Neural crest cell (in vitro differentiated cells): Measurements from ENCODE around the gene BOLA2. TPM values are rescaled to one million over a fixed set of nuclear protein-coding genes. Genes with fewer than 3 reads are reported as not detected.
"Not testable (repeated sequence)": the region's sequence is repeated elsewhere in the genome, so short reads cannot be mapped to it uniquely, and the experiment has no call there.

ENCODE experiments used
- DNase-seq: peaks from one replicate; pipeline ENCODE4 v3.0.0; 2021; ENCODE audit warnings: low read depth, mixed read lengths, low spot score
- H3K27ac Mint-ChIP-seq: one replicate; pipeline ENCODE4 v1.8.0; 2021; ENCODE audit warnings: mild to moderate bottlenecking, mixed read lengths; ENCODE audit not compliant: unreplicated experiment
- H3K27me3 Mint-ChIP-seq: 2 replicates; pipeline ENCODE4 v1.8.0; 2021; ENCODE audit warnings: low read depth, mild to moderate bottlenecking, mixed read lengths
- H3K36me3 Mint-ChIP-seq: 2 replicates; pipeline ENCODE4 v1.8.0; 2021; ENCODE audit warnings: low read depth, mild to moderate bottlenecking, mixed read lengths
- H3K4me1 Mint-ChIP-seq: 2 replicates; pipeline ENCODE4 v1.8.0; 2021; ENCODE audit warnings: mixed read lengths
- H3K4me3 Mint-ChIP-seq: one replicate; pipeline ENCODE4 v1.8.0; 2021; ENCODE audit warnings: mild to moderate bottlenecking, mixed read lengths
- H3K9me3 Mint-ChIP-seq: 2 replicates; pipeline ENCODE4 v1.8.0; 2021; ENCODE audit warnings: mixed read lengths
- long read RNA-seq: library from polyadenylated mRNA; unstranded; transcript quantifications from one replicate; pipeline ENCODE4 v2.0.0, GENCODE V29; 2020
- total RNA-seq: library from RNA; stranded (reverse); gene quantifications from 2 replicates; pipeline ENCODE4 v1.2.1, GENCODE V29; 2021

The BOLA2 gene
- total RNA-seq = 7.8 and 8.6 TPM in 2 replicates
- long read RNA-seq, transcript BOLA2-201 (3 exons, 1,012 nt) = major isoform, 5 of 5 reads
- long read RNA-seq, partial matches to known transcripts = 0 of 5 reads
- long read RNA-seq, other reads (novel, unspliced or antisense) = 0 of 5 reads

DNA sequence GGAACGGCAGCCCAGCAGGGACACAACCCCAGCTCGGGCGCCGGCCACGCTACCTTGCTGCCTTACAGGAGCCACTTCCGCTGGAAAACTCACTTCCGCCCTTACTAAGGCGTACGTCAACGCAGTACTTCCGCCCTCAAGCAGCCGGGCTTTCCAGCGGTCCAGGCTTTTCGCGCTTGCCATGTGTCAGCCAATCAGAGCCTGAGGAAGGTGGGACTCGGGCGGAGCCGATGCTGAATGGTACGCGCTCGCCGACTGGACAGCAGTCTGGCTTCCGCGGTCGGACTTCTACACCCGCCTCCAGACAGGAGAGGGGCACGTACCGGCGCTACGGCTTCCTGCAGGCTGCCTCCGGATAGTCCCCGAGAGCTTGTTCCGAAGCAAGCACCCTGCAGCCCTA is at the start of gene BOLA2, which contains the start of gene SLX1B:
TSS of gene BOLA2 (minus strand) at position 83 of the 400 bp plus-strand sequence. CDS start 98 bp downstream, outside the sequence.
TSS of gene SLX1B (plus strand) at position 265 of the 400 bp plus-strand sequence.
- not testable (repeated sequence) for H3K27me3 Mint-ChIP-seq, H3K4me1 Mint-ChIP-seq, DNase-seq, H3K27ac Mint-ChIP-seq, H3K36me3 Mint-ChIP-seq, H3K9me3 Mint-ChIP-seq, H3K4me3 Mint-ChIP-seq

DNA sequence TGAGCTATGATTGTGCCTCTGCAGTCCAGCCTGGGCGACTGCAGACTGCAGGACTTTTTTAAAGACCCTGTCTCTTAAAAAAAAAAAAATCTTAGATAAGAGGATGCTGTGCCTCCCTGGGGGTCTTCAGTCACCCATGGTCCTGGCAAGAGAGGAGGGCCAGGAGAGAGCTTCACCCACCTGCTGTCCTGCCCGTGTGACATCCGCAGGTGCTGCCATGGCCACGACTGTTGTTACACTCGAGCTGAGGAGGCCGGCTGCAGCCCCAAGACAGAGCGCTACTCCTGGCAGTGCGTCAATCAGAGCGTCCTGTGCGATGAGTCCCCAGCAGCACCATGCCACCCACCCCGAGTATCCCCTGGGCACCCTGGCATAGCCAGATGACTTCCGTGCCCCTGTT is 28.1 kb upstream of the BOLA2 start:
- not testable (repeated sequence) for H3K27me3 Mint-ChIP-seq, H3K4me3 Mint-ChIP-seq, H3K27ac Mint-ChIP-seq, H3K4me1 Mint-ChIP-seq, H3K9me3 Mint-ChIP-seq, DNase-seq, H3K36me3 Mint-ChIP-seq

DNA sequence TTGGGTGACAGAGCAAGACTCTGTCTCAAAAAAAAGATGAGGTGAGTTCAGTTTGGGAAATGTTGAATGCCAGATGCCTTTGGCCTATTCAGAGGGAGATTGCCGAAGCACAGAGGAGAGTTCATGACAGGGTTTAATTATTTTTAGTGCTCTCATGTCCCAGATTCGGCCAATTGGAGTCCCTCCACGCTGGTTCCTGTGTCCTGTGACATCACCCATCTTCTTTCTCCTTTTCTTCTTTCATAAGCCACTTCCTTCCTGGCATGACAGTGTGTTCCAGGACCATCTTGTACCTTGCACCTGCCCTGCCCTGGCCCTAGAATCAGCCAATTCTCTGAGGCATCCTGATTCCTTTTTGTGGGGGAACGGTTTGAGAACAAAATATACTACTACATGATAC is 17.9 kb upstream of the BOLA2 start:
- DNase-seq, H3K4me1 Mint-ChIP-seq, H3K4me3 Mint-ChIP-seq, H3K27me3 Mint-ChIP-seq, H3K27ac Mint-ChIP-seq, H3K9me3 Mint-ChIP-seq, H3K36me3 Mint-ChIP-seq: not testable (repeated sequence)

DNA sequence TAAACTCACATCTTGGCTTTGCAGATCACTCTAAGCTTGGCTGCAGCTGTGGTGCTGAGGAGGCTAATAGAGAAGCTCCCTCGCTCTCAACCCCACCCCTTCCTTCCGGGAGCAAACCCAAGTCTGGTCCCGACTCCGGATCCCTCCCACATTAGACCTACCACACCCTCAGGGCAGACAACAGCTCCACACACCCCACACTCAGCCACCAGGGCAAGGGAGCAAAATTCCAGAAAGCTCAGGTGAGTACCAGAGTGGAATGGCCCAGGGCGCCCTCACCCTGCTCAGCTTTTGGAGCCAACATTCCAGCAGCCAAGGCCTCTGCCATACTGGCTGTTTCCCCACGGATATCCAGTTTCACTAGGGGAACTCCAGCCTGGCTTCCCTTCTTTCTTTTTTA is 15.5 kb upstream of the BOLA2 start:
- not testable (repeated sequence) for H3K4me3 Mint-ChIP-seq, H3K9me3 Mint-ChIP-seq, H3K4me1 Mint-ChIP-seq, H3K27ac Mint-ChIP-seq, H3K27me3 Mint-ChIP-seq, H3K36me3 Mint-ChIP-seq
- DNase-seq = peak; percentile 1

DNA sequence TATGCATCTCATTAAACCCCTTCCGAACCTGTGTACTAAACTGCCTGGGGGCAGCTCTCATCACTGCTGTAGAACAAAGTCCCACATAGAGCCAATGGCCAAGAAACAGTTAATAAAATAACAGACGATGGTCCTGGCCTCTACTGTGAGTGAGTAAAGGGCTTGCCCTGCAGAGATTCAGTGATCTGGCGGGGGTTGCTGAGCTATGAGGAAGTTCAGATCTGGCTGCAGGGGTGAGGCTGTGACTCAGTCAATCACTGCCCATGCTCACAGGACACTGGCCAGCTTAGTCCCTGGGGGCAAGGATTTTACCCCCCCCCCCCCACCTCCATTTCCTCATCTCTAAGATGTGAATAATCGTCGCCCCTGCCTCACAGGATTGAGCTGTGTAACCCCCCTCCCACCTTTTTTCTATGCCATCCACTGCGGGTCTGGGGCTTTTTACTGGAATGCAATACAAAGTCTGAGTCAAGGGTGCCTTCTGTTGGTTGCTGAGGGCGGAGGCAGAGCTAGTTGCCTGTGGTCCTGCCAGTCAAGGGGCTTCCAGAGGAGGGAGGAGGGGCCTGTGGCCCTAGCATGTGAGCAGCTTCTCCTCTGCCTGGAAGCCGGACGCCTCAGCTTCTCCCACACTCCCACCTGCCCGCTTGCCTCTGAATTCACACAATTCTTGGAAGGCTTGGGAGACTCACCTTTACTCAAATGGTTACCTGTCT is 13.7 kb upstream of the BOLA2 start:
- H3K9me3 Mint-ChIP-seq, H3K4me1 Mint-ChIP-seq, H3K36me3 Mint-ChIP-seq, H3K27ac Mint-ChIP-seq, H3K4me3 Mint-ChIP-seq, DNase-seq, H3K27me3 Mint-ChIP-seq: not testable (repeated sequence)

DNA sequence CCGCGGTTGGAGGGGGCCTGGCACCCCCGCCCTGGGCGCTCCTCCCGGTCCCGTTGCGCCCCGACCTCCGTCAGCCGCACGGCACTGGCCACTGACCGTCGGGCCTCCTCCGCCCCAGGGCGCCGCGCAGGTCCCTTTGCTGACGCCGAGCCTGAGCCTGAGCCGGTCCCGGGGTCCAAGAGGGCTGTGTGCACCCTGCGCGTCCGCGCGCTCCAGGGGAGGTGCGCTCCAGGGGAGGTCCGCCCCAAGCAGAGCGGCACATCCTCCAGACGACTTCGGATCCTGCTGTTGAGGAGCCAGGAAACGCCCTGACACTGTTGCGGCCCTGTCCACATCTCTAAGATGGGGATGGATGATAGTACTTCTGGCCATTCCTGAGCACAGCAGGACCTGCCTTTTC is 12.8 kb upstream of the BOLA2 start:
- not testable (repeated sequence) for DNase-seq, H3K4me1 Mint-ChIP-seq, H3K4me3 Mint-ChIP-seq, H3K27me3 Mint-ChIP-seq, H3K36me3 Mint-ChIP-seq, H3K9me3 Mint-ChIP-seq, H3K27ac Mint-ChIP-seq

DNA sequence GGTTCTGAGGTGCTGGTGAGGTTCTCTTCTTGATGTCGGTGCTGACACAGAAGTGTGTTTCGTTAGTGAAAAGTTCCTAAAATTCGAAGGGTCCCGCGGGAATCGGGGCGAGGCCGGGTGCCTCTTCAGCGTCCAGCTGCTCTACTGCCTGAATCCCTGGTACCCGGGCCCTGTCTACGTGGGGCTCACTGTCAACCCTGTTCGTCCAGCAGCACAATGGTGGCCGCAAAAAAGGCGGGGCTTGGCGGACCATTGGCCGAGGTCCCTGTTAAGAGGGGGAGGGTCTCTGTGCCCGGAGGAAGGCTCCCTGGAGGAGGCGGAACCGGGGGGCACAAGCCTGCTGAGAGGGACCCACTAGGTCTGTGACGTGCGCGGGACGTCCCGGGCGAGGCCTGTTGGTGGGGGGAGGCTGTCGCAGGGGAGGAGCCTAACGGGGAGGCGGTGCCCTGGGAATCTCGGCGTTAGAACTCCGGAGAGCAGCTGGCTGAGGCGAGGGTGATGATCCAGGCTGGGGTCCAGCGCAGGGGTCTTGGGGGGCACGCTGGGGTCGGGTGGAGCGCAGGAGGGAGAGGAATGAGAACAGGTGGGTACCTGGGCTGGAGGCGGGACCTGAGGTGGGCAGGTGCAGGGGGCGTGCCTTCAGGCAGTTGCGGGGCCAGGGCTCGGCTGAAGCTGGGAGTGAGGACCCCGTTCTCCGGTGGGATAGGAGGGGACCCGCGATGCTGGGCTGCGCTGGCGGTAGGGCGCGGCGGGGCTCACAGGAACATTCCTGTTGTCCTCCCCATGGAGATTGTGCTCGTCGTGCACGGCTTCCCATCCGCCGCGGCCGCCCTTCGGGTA is 12.1 kb upstream of the BOLA2 start:
- H3K4me1 Mint-ChIP-seq, H3K27me3 Mint-ChIP-seq, H3K4me3 Mint-ChIP-seq, H3K36me3 Mint-ChIP-seq, H3K9me3 Mint-ChIP-seq, DNase-seq, H3K27ac Mint-ChIP-seq: not testable (repeated sequence)

DNA sequence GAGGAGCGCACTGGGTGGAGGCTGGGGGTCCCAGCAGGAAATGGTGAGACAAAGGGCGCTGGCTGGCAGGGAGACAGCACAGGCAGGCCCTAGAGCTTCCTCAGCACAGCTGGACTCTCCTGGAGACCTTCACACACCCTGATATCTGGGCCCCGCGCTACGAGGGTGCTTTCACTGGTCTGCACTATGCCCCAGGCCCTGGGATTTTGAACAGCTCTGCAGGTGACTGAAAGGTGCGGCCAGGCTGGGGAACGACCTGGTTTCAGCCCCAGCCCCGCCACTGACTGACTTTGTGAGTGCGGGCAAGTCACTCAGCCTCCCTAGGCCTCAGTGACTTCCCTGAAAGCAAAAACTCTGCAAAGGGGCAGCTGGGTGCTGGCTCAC is 6.5 kb upstream of the BOLA2 start:
- H3K9me3 Mint-ChIP-seq, H3K27me3 Mint-ChIP-seq, H3K4me3 Mint-ChIP-seq, DNase-seq, H3K36me3 Mint-ChIP-seq, H3K4me1 Mint-ChIP-seq, H3K27ac Mint-ChIP-seq: not testable (repeated sequence)

DNA sequence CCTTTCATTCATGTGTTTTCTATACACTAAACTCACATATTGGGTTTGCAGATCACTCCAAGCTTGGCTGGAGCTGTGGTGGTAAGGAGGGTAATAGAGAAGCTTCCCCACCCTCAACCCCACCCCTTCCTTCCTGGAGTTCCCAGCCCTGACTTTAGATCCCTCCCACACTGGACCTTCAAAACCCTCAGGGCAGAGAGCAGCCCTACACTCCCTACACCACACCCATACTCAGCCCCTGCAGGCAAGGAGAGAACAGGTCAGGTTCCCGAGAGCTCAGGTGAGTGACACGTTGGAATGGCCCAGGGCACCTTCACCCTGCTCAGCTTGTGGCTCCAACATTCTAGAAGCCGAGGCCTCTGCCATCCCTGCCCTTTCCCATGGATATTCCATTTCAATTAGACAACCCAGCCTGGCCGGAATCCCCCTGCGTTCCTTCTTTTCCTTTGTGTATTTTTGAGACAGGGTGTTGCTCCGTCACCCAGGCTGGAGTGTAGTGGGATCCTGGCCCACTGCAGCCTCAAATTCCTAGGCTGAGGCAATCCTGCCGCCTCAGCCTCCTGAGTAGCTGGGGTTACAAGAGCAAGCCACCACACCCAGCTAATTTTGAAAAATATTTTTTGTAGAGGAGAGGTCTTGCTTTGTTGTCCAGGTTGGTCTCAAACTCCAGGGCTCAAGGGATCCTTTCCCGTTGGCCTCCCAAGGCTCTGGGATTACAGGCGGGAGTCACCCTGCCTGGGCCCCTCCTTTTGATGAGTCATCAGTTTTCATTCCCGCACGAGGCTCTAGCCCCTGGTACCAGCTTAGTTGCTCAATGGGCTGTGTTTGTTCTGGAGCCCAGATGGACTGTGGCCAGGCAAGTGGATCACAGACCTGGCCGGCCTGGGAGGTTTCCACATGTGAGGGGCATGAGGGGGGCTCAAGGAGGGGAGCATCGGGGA is 5.8 kb upstream of the BOLA2 start, which contains the start of gene SULT1A4:
TSS of gene SULT1A4 (plus strand) at position 208 of the 941 bp plus-strand sequence. CDS start 1,473 bp downstream, outside the sequence.
- not testable (repeated sequence) for DNase-seq, H3K36me3 Mint-ChIP-seq, H3K27me3 Mint-ChIP-seq, H3K4me3 Mint-ChIP-seq, H3K27ac Mint-ChIP-seq, H3K9me3 Mint-ChIP-seq, H3K4me1 Mint-ChIP-seq

DNA sequence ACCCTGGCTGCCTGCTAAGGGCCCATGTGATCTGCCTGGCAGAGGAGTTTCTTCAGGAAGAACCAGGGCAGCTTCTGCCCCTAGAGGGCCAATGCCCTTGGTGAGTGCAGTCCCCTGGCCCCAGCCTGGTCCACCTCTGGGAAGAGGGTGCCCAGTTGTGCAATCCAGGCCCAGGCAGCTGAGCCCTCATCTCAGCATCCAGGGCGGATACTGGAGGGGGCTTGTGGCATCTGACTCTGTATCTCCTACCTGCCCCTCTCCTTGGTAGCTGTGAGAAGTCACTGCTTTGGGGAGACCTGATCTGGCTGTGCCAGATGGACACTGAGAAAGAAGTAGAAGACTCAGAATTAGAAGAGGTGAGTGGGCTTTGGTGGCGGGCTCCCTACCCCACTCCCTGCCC is 3.5 kb upstream of the BOLA2 start:
- not testable (repeated sequence) for H3K27me3 Mint-ChIP-seq, H3K4me1 Mint-ChIP-seq, H3K27ac Mint-ChIP-seq, H3K4me3 Mint-ChIP-seq, H3K36me3 Mint-ChIP-seq, H3K9me3 Mint-ChIP-seq, DNase-seq

DNA sequence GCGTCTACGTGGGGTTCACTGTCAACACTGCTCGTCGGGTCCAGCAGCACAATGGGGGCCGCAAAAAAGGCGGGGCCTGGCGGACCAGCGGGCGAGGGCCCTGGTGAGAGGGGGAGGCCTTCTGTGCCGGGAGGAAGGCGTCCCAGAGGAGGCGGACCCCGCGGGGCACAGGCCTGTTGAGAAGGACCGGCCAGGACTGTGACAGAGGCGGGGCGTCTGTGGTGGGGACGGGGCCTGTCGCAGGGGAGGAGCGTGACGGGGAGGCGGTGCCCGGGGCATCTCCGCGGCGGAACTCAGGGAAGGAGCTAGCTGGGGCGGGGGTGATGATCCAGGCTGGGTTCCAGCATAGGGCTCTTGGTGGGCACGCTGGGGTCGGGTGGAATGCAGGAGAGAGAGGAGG is 677 bp upstream of the BOLA2 start:
- not testable (repeated sequence) for H3K36me3 Mint-ChIP-seq, H3K9me3 Mint-ChIP-seq, H3K27me3 Mint-ChIP-seq, H3K4me1 Mint-ChIP-seq, H3K27ac Mint-ChIP-seq, DNase-seq, H3K4me3 Mint-ChIP-seq

DNA sequence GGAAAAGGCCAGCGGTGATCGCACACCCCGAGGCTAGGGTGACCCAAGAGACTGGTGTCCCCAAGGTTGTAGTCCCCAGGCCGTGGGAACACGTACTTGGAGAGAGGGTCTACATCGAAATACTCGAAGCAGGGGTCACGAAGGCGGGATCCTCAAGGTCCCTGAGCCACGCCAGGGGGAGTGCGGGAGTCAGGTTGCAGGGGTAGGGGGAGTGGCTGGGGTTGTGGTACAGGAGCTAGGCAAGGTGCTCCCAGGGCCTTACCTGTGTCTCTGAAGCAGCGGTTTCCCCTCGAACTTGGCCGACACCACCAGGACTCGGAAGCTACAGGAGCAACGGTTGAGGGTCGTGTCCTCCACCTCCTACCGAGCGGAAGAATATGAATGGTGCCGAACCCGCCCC is 397 bp downstream of the BOLA2 start:
- not testable (repeated sequence) for H3K4me1 Mint-ChIP-seq, H3K36me3 Mint-ChIP-seq, H3K27me3 Mint-ChIP-seq, H3K4me3 Mint-ChIP-seq, H3K9me3 Mint-ChIP-seq, H3K27ac Mint-ChIP-seq, DNase-seq

DNA sequence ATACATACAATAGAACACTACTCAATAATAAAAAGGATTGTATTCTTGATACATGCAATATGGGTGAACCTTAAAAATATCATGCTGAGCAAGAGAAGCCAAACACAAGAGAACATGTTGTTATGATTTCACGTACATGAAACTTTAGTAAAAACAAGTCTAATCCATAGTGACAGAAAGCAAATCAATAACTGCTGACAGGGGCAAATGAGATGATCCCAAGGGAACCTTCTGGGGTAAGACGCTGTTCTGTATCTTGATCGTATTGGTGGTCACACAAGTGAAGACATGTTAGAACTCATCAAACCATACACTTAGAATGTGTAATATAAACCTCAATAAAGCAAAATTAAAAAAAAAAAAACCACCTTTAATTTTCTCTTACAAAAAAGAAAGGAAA is 28.8 kb downstream of the BOLA2 start:
- H3K4me3 Mint-ChIP-seq, H3K9me3 Mint-ChIP-seq, H3K36me3 Mint-ChIP-seq, H3K27me3 Mint-ChIP-seq, DNase-seq, H3K27ac Mint-ChIP-seq, H3K4me1 Mint-ChIP-seq: not testable (repeated sequence)
